HepG2 (cell line): ENCODE data around the gene PBX2. TPM values are rescaled to one million over a fixed set of nuclear protein-coding genes. Genes with fewer than 3 reads are reported as not detected.
A peak's percentile ranks its signal among the peaks of the same experiment; 100 is the strongest.

Experiments
- MIER2 ChIP-seq: IDR thresholded peaks from 2 replicates; pipeline ENCODE4 v1.6.1; 2016; ENCODE audit warnings: missing biosample characterization, missing genetic modification reagents
- SKI ChIP-seq: fragments of 450-650 bp; IDR thresholded peaks from one replicate; pipeline ENCODE4 v1.6.1; 2018; ENCODE audit warnings: mild to moderate bottlenecking; ENCODE audit not compliant: partially characterized antibody
- ZNF567 ChIP-seq: sonication (generic); formaldehyde crosslinking; IDR thresholded peaks from 2 replicates; pipeline ENCODE4 v1.8.1; 2023; ENCODE audit warnings: mild to moderate bottlenecking, missing genetic modification reagents, borderline replicate concordance
- ZNF775 ChIP-seq: sonication (generic); formaldehyde crosslinking; IDR thresholded peaks from 2 replicates; pipeline ENCODE4 v1.4.0; 2020; ENCODE audit warnings: missing genetic modification reagents, mild to moderate bottlenecking, moderate library complexity, borderline replicate concordance
- ZNF792 ChIP-seq: IDR thresholded peaks from 2 replicates; pipeline ENCODE4 v1.6.1; 2016
- ZZZ3 ChIP-seq: sonication (generic); formaldehyde crosslinking; IDR thresholded peaks from 2 replicates; pipeline ENCODE4 v1.4.0; 2020; ENCODE audit warnings: missing genetic modification reagents, mild to moderate bottlenecking, borderline replicate concordance
- polyA plus RNA-seq, 8 experiments: library from polyadenylated mRNA; depleted of rRNA in 3 of 8; stranded (reverse) in 7 of 8; unstranded in 1 of 8; fragments of >200 nt; fragmentation: Illumina TruSeq in 4 of 8; extraction: Trizol in 4 of 8; gene quantifications; 2 replicates each; pipeline versions ENCODE4 v1.2.1 to v1.2.3, GENCODE V29; 2011 to 2016; ENCODE audit warnings: low read depth in 4 of 8, missing spikeins in 1 of 8, mixed read lengths in 1 of 8; ENCODE audit not compliant: insufficient read depth in 1 of 8
- total RNA-seq, 5 experiments: library from RNA; depleted of rRNA; stranded (reverse); fragments of >200 nt; fragmentation: Illumina TruSeq; extraction: Trizol; gene quantifications; 2 replicates each; pipeline ENCODE4 v1.2.3, GENCODE V29; 2016; ENCODE audit warnings: low read depth in 1 of 5
- TF ChIP-seq, protein P1 (sequence below), 2 experiments: sonication (generic) in 1 of 2; formaldehyde crosslinking in 1 of 2; IDR thresholded peaks; 2 replicates each; pipeline versions ENCODE4 v1.4.0 to v1.6.1; 2016 to 2020; ENCODE audit warnings: borderline replicate concordance in 1 of 2, low read depth in 1 of 2, mild to moderate bottlenecking in 1 of 2, missing genetic modification reagents in 1 of 2

Gene PBX2
- total and polyA plus RNA-seq, 2 of the 13 experiments (the other 11 are each of a cell fraction or from before 2014, with no cell fraction given): 42.3 to 77.8 TPM

DNA sequence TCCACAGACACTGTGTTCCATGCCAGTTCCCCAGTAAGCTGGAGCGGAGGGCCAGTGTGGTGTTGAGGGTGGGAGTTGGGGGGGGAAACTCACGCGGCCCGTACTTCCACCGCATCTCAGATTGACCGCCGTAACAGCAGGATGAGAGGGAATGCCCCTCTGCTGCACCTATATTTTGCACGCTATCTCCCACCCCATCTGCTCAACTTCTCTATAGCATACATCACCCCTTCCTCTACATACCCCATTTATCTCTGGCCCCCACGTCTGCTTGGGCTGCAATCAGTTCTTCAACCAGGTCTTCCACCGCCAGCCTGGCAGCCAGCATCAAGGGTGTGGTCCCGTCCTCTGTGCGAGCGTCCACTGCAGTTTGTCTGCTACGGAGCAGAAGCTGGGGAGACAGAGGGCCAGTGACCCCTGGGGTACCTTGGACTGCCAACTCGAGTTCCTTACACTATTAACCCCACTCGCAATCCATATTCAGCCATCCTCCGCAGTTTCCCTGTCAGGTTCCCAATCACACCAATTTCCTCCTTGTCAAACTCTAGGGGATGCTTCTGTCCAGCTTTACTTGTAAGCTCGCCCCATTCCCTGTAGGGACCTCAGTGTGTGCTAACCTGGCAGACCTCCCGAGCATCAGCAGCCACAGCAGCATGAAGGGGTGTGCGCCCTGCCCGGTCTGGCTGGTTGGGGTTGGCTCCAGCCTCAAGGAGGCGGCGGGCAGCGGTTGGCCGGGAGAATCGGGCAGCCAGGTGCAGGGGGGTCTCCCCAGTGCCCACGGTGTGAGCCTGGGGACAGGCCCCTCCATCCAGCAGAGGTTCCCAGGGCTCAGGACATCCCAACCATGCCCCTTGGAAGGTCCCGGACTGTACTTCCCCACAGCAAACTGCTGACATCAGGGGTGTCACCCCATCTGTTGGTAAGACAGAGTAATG, 6.9 kb upstream of the PBX2 start (continued):
- TF ChIP-seq, protein P1, sequence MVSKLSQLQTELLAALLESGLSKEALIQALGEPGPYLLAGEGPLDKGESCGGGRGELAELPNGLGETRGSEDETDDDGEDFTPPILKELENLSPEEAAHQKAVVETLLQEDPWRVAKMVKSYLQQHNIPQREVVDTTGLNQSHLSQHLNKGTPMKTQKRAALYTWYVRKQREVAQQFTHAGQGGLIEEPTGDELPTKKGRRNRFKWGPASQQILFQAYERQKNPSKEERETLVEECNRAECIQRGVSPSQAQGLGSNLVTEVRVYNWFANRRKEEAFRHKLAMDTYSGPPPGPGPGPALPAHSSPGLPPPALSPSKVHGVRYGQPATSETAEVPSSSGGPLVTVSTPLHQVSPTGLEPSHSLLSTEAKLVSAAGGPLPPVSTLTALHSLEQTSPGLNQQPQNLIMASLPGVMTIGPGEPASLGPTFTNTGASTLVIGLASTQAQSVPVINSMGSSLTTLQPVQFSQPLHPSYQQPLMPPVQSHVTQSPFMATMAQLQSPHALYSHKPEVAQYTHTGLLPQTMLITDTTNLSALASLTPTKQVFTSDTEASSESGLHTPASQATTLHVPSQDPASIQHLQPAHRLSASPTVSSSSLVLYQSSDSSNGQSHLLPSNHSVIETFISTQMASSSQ (IDR thresholded peaks at IDR 0.05; ENCODE audit: low read depth): no peak
- TF ChIP-seq, protein P1 (CRISPR knock-in tag; IDR thresholded peaks at IDR 0.05; ENCODE audit: borderline replicate concordance): no peak
- TF ChIP-seq SKI (peak; percentile 3), ZNF775 (no peak), ZNF567 (0 out of 2 replicates have a peak, but pooled peaks have one; percentile 35), MIER2 (CRISPR knock-in tag) (no peak), ZNF792 (no peak), ZZZ3 (CRISPR knock-in tag) (no peak)
